Omental fat pad (tissue), 4 donors: ENCODE data around the gene ITPR3. TPM values are rescaled to one million over a fixed set of nuclear protein-coding genes. Genes with fewer than 3 reads are reported as not detected.

Source experiments
- ATAC-seq: fragments of 150-250 bp; one replicate; pipeline ENCODE4 v1.9.1; 2016; ENCODE audit warnings: mild to moderate bottlenecking, moderate library complexity; ENCODE audit not compliant: low FRiP score
- DNase-seq: peaks from one replicate; pipeline ENCODE4 v3.0.0-alpha.2; 2019; ENCODE audit warnings: low spot score
- CTCF ChIP-seq, 3 donors: fragments of 450-650 bp; IDR thresholded peaks; one replicate each; pipeline ENCODE4 v1.5.1; 2016 to 2017; ENCODE audit warnings: antibody characterized with exemption in 3 of 3, mild to moderate bottlenecking in 3 of 3, moderate library complexity in 2 of 3
- total RNA-seq, 4 donors: library from RNA; depleted of rRNA; stranded (reverse); fragments of >200 nt; gene quantifications; one replicate each; pipeline ENCODE4 v1.1.0, GENCODE V29; 2016

Gene ITPR3
- total RNA-seq, 4 donors from 2014 or later, result 25.7 to 62.0 (median 35.9) TPM

GRCh38 chr6:33696548-33697518 is 75.7 kb downstream of the ITPR3 start:
- ATAC-seq, result peak; percentile 46
- no peak for TF ChIP-seq CTCF (IDR thresholded peaks at IDR 0.05)
- DNase-seq, result no peak

- no peak for TF ChIP-seq CTCF (IDR thresholded peaks at IDR 0.05)
- ATAC-seq (no peak), DNase-seq (no peak)
Observed at GRCh38 chr6:33697845-33698244, 76.7 kb downstream of the ITPR3 start.

DNA sequence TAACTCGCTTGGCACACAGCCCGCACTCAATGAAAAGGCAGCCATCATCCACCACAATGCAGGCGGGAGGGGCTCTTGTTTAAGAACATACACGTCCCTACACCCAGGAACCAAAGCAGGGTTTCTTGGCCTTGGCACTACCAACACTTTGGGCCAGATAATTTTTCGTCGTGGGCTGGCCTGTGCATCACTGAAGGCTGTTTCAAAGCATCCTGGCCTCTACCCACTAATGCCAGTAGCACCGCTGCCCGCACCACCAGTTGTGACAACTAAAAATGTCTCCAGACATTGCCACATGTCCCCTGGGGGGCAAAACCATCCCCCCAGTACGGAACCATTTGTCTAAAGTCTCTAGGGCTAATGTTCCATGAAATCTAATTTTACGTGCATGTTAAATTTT is 77.4 kb downstream of the ITPR3 start:
- no peak for DNase-seq
- no peak for ATAC-seq
- TF ChIP-seq CTCF (IDR thresholded peaks at IDR 0.05), result no peak

DNA sequence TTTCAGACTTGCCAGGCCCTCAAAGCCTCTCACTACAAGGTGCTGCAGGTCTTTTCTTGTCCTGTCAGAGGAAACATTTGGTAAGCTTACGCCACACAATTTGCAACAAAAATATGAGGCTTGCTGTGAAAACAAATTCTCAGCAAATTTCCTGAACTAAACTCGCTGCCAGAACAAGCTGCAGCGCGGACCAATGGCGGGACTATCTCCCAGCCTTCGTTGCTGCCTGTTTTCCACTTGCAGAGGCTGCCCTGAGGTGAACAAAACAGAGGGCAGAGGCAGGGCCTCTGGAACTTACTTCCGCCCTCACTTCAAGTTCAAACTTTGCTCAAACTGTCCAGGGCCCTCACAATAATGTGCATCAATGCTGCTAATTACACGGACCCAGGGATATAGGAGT is 78.0 kb downstream of the ITPR3 start:
- DNase-seq, result no peak
- TF ChIP-seq CTCF (IDR thresholded peaks at IDR 0.05), result no peak

GRCh38 chr6:33699739-33700138 is 78.6 kb downstream of the ITPR3 start:
- ATAC-seq, result no peak
- DNase-seq, result no peak
- TF ChIP-seq CTCF (IDR thresholded peaks at IDR 0.05), result no peak

More for the DNA sequence above, 78.0 kb downstream of the ITPR3 start:
- ATAC-seq, result no peak

DNA sequence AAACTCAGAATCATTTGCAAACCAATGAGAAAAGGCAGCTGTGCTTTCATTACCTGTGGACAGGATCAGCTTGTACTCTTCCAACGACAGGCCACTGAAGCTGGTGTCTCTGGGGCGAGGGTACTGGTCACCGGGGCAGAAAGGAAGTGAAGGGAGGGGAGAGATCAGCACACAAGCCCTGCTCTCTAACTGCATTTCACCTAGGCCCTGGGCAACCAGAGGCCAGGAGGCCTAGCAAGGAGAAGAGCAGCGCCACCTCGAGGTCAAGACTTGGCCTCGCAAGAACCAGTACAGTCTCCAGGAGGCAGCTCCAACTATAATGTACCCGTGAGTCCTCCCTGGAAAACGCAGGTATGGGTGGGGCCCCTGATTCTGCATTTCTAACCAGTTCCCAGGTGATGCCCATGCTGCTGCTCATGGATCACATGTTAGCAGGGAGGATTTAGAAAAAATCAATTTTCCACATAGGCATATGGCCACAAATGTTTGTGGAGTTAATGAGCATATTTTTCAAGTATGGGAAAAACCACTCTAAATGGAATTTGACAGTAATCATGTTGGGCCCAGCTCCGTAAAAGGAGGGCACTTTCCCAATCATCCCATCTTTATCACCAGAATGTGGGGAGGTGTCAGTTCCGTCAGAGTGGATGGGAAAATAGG is 79.4 kb downstream of the ITPR3 start:
- TF ChIP-seq CTCF (IDR thresholded peaks at IDR 0.05), result peak in 1 of 3 donors; percentile 18
- no peak for DNase-seq
- ATAC-seq, result no peak
